WTC11 (cell line): ENCODE data around the gene ARHGEF38. TPM values are rescaled to one million over a fixed set of nuclear protein-coding genes. Genes with fewer than 3 reads are reported as not detected.

ENCODE experiments used
- ATAC-seq: fragments of 200-7000 bp; cut with Tn5 transposase; 2 replicates; pipeline ENCODE4 v1.10.0; 2021; ENCODE audit warnings: mild to moderate bottlenecking, moderate library complexity
- CTCF ChIA-PET: fragments of 300-600 bp; sonication (Branson Sonifier 250); formaldehyde crosslinking; loops from one replicate; lab custom pipeline; 2021; ENCODE audit warnings: antibody characterized with exemption; lab: Charles Lee
- POLR2A ChIA-PET: fragments of 350-600 bp; sonication (Branson Sonifier 250); formaldehyde crosslinking; loops from one replicate; lab custom pipeline; 2021; ENCODE audit warnings: antibody characterized with exemption; lab: Charles Lee
- DNase-seq: peaks from one replicate; pipeline ENCODE4 v3.0.0; 2021; ENCODE audit warnings: low spot score
- H3K27ac Mint-ChIP-seq: 2 replicates; pipeline ENCODE4 v1.8.0; 2021; ENCODE audit warnings: mixed read lengths
- H3K27me3 Mint-ChIP-seq: 2 replicates; pipeline ENCODE4 v1.8.0; 2021; ENCODE audit warnings: low read depth, mild to moderate bottlenecking, moderate library complexity, mixed read lengths
- H3K36me3 Mint-ChIP-seq: 2 replicates; pipeline ENCODE4 v1.8.0; 2021; ENCODE audit warnings: mixed read lengths
- H3K4me1 Mint-ChIP-seq: 2 replicates; pipeline ENCODE4 v1.8.0; 2022; ENCODE audit warnings: mixed read lengths
- H3K4me3 Mint-ChIP-seq: 2 replicates; pipeline ENCODE4 v1.8.0; 2021; ENCODE audit warnings: mild to moderate bottlenecking, moderate library complexity, mixed read lengths
- H3K9me3 Mint-ChIP-seq: 2 replicates; pipeline ENCODE4 v1.8.0; 2021; ENCODE audit warnings: mixed read lengths
- AR ChIP-seq: fragments of 250-450 bp; sonication (Bioruptor Pico); IDR thresholded peaks from 2 replicates; pipeline ENCODE4 v1.9.0; 2021; ENCODE audit warnings: mild to moderate bottlenecking
- ARID4B ChIP-seq: sonication (generic); formaldehyde crosslinking; IDR thresholded peaks from 2 replicates; pipeline ENCODE4 v1.8.0; 2023; ENCODE audit warnings: missing genetic modification reagents, mild to moderate bottlenecking, borderline replicate concordance
- ATF1 ChIP-seq: sonication (generic); formaldehyde crosslinking; IDR thresholded peaks from 2 replicates; pipeline ENCODE4 v1.8.1; 2023; ENCODE audit warnings: mild to moderate bottlenecking, moderate library complexity, missing genetic modification reagents
- CREB1 ChIP-seq: sonication (generic); formaldehyde crosslinking; IDR thresholded peaks from 2 replicates; pipeline ENCODE4 v1.8.0; 2023; ENCODE audit warnings: mild to moderate bottlenecking, missing genetic modification reagents
- CREM ChIP-seq: sonication (generic); formaldehyde crosslinking; IDR thresholded peaks from 2 replicates; pipeline ENCODE4 v1.8.1; 2022; ENCODE audit warnings: mild to moderate bottlenecking, missing genetic modification reagents, moderate library complexity
- E2F5 ChIP-seq: sonication (generic); formaldehyde crosslinking; IDR thresholded peaks from 2 replicates; pipeline ENCODE4 v1.8.1; 2022; ENCODE audit warnings: mild to moderate bottlenecking, moderate library complexity, missing genetic modification reagents
- ELF4 ChIP-seq: sonication (generic); formaldehyde crosslinking; IDR thresholded peaks from 2 replicates; pipeline ENCODE4 v1.8.1; 2022; ENCODE audit warnings: low read depth, mild to moderate bottlenecking, moderate library complexity, missing genetic modification reagents
- ERG ChIP-seq: fragments of 250-450 bp; sonication (Bioruptor Pico); IDR thresholded peaks from 2 replicates; pipeline ENCODE4 v1.8.0; 2021; ENCODE audit warnings: mild to moderate bottlenecking
- HMGA2 ChIP-seq: fragments of 250-450 bp; sonication (Bioruptor Pico); IDR thresholded peaks from 2 replicates; pipeline ENCODE4 v1.4.0; 2021; ENCODE audit warnings: mild to moderate bottlenecking, moderate library complexity
- JUN ChIP-seq: sonication (generic); formaldehyde crosslinking; IDR thresholded peaks from 2 replicates; pipeline ENCODE4 v1.8.0; 2023; ENCODE audit warnings: mild to moderate bottlenecking, missing genetic modification reagents
- NR1H2 ChIP-seq: sonication (generic); formaldehyde crosslinking; IDR thresholded peaks from 2 replicates; pipeline ENCODE4 v1.9.0; 2021; ENCODE audit warnings: mild to moderate bottlenecking, moderate library complexity, missing genetic modification reagents
- PRDM15 ChIP-seq: sonication (generic); formaldehyde crosslinking; IDR thresholded peaks from 2 replicates; pipeline ENCODE4 v1.8.0; 2022; ENCODE audit warnings: missing genetic modification reagents
- RORB ChIP-seq: fragments of 250-450 bp; sonication (Bioruptor Pico); IDR thresholded peaks from 2 replicates; pipeline ENCODE4 v1.9.0; 2021; ENCODE audit warnings: mild to moderate bottlenecking
- SMAD3 ChIP-seq: sonication (generic); formaldehyde crosslinking; IDR thresholded peaks from 2 replicates; pipeline ENCODE4 v1.8.0; 2022; ENCODE audit warnings: missing genetic modification reagents, mild to moderate bottlenecking, borderline replicate concordance
- SOX15 ChIP-seq: fragments of 250-450 bp; sonication (Bioruptor Pico); IDR thresholded peaks from 2 replicates; pipeline ENCODE4 v1.9.0; 2021; ENCODE audit warnings: mild to moderate bottlenecking
- TCF7 ChIP-seq: sonication (generic); formaldehyde crosslinking; IDR thresholded peaks from 2 replicates; pipeline ENCODE4 v1.8.0; 2022; ENCODE audit warnings: mild to moderate bottlenecking, low read depth, missing genetic modification reagents, moderate library complexity
- TP53 ChIP-seq: sonication (generic); formaldehyde crosslinking; IDR thresholded peaks from 2 replicates; pipeline ENCODE4 v1.8.1; 2023; ENCODE audit warnings: mild to moderate bottlenecking, missing genetic modification reagents
- ZMAT4 ChIP-seq: fragments of 250-450 bp; sonication (Bioruptor Pico); IDR thresholded peaks from 2 replicates; pipeline ENCODE4 v1.9.0; 2021; ENCODE audit warnings: mild to moderate bottlenecking
- ZNF121 ChIP-seq: sonication (generic); formaldehyde crosslinking; IDR thresholded peaks from 2 replicates; pipeline ENCODE4 v1.8.0; 2023; ENCODE audit warnings: missing genetic modification reagents
- ZNF263 ChIP-seq: sonication (generic); formaldehyde crosslinking; IDR thresholded peaks from 2 replicates; pipeline ENCODE4 v1.8.1; 2022; ENCODE audit warnings: low read depth, mild to moderate bottlenecking, moderate library complexity, missing genetic modification reagents
- ZNF671 ChIP-seq: fragments of 250-450 bp; sonication (Bioruptor Pico); IDR thresholded peaks from 2 replicates; pipeline ENCODE4 v1.8.0; 2021; ENCODE audit warnings: mild to moderate bottlenecking
- ZSCAN18 ChIP-seq: fragments of 250-450 bp; sonication (Bioruptor Pico); IDR thresholded peaks from 2 replicates; pipeline ENCODE4 v2.1.2; 2022; ENCODE audit warnings: mild to moderate bottlenecking, moderate library complexity
- total RNA-seq: library from RNA; stranded (reverse); gene quantifications from 3 replicates; pipeline ENCODE4 v1.2.3, GENCODE V29; 2021

The ARHGEF38 gene
- total RNA-seq, 1 experiment from 2014 or later: not detected

GRCh38 chr4:105572296-105572695, 19.9 kb downstream of the ARHGEF38 start:
- Mint-ChIP-seq H3K4me3 (no peak overlapping the region), H3K27me3 (peaks cover 48% of the 10 kb centered on the region), H3K36me3 (no peaks in the 10 kb centered on the region), H3K27ac (no peak overlapping the region), H3K4me1 (no peaks in the 10 kb centered on the region), H3K9me3 (no peaks in the 10 kb centered on the region)
- ChIA-PET CTCF (no interaction called here), POLR2A (no interaction called here)
- TF ChIP-seq ZMAT4 (no peak), ZSCAN18 (CRISPR knock-in tag) (no peak), SMAD3 (CRISPR knock-in tag) (no peak), SOX15 (CRISPR knock-in tag) (no peak), ELF4 (CRISPR knock-in tag) (no peak), ZNF671 (no peak), JUN (CRISPR knock-in tag) (no peak), ATF1 (CRISPR knock-in tag) (no peak), PRDM15 (CRISPR knock-in tag) (no peak), TP53 (CRISPR knock-in tag) (no peak), CREB1 (CRISPR knock-in tag) (no peak), ZNF121 (no peak), ZNF263 (CRISPR knock-in tag) (no peak), RORB (CRISPR knock-in tag) (no peak), NR1H2 (no peak)
- no peak for ATAC-seq
- DNase-seq: no peak

- POLR2A ChIA-PET: interaction anchor here (0.6 kb wide), 1 partner anchor 233 kb away, joined by 6 read pairs; no protein-coding TSS in a partner anchor
- ATAC-seq (no peak), DNase-seq (no peak)
- Mint-ChIP-seq H3K4me1 (peaks cover 7% of the 10 kb centered on the region), H3K9me3 (no peaks in the 10 kb centered on the region), H3K36me3 (no peaks in the 10 kb centered on the region), H3K27ac (no peak overlapping the region), H3K4me3 (no peak overlapping the region), H3K27me3 (peaks cover 3% of the 10 kb centered on the region)
- CTCF ChIA-PET: interaction anchor here (0.8 kb wide), 1 partner anchor 66 kb away, joined by 4 read pairs; no protein-coding TSS in a partner anchor
- TF ChIP-seq TCF7 (CRISPR knock-in tag) (no peak), E2F5 (CRISPR knock-in tag) (no peak), AR (CRISPR knock-in tag) (no peak), ERG (no peak), CREM (no peak), HMGA2 (CRISPR knock-in tag) (no peak), ARID4B (CRISPR knock-in tag) (no peak)
Measured at GRCh38 chr4:105586638-105587328, 34.4 kb downstream of the ARHGEF38 start.
